GM12801 (cell line): ENCODE results near the gene SMYD5.

Experiments
- TF ChIP-seq, protein P1 (sequence below): IDR thresholded peaks from one replicate; pipeline ENCODE4 v1.5.1; 2011; ENCODE audit warnings: control low read depth; ENCODE audit not compliant: insufficient read length; ENCODE audit errors: extremely low read depth

Gene SMYD5

DNA sequence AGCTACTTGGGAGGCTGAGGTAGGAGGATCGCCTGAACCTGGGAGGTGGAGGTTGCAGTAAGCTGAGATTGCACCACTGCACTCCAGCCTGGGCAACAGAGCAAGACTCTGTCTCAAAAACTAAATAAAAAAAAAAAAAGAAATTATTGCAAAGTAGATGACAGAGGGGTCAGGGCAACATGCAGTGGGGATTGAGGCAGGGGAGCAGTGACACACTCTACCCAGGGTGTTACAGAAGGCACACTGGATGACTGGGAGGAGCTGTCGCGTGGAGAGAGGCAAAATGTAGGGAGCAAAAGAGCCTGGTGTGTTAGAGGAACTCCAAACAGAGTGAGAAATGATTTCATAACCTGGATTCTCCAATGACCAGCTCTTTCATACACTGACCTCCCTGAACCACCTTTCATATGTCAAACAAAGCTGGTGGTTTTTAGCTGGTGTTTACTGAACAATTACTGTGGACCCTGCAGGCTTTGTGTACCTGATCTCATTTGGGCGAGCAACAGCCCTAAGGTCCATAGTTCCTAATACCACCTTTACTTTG lies 48.1 kb downstream of the SMYD5 start:
- TF ChIP-seq, protein P1, sequence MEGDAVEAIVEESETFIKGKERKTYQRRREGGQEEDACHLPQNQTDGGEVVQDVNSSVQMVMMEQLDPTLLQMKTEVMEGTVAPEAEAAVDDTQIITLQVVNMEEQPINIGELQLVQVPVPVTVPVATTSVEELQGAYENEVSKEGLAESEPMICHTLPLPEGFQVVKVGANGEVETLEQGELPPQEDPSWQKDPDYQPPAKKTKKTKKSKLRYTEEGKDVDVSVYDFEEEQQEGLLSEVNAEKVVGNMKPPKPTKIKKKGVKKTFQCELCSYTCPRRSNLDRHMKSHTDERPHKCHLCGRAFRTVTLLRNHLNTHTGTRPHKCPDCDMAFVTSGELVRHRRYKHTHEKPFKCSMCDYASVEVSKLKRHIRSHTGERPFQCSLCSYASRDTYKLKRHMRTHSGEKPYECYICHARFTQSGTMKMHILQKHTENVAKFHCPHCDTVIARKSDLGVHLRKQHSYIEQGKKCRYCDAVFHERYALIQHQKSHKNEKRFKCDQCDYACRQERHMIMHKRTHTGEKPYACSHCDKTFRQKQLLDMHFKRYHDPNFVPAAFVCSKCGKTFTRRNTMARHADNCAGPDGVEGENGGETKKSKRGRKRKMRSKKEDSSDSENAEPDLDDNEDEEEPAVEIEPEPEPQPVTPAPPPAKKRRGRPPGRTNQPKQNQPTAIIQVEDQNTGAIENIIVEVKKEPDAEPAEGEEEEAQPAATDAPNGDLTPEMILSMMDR, result no peak

DNA sequence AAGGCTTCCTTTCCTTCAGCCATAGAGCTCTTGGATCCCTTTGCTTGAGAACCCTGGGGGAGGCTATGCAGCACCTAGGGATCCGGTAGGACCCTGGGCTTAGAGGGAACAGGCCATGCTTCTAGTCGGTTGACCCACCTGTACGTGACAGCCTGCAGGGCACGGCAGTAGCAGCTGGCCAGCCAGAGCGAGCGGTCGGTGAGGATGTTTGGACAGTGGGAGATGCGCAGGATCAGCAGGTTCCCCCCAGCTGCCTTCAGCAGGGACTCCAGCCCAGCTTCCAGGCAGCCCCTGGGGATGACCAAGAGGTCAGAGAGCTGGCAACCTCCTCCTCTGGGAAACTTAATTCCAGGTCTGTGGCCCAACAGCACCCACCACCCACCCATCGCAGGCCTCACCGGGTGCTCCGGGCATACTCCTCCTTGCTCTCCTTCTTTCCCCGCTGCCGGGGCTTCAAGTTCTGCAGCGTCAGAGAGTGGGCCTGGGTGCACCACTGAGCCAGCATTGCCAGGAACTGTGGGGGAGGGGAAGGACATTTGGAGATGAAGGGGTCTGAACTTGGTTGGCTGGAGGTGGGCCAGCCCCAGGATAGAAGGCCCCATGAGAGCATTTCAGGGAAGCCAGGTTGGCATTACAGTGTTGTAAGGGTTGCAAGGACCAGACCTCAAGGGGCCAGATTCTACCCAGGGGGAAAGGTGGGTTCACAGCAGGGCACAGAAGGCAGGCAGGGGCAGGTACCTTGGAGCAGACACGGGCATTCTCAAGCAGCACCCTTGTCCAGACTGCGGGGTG lies 49.7 kb downstream of the SMYD5 start:
- TF ChIP-seq, protein P1, result no peak

DNA sequence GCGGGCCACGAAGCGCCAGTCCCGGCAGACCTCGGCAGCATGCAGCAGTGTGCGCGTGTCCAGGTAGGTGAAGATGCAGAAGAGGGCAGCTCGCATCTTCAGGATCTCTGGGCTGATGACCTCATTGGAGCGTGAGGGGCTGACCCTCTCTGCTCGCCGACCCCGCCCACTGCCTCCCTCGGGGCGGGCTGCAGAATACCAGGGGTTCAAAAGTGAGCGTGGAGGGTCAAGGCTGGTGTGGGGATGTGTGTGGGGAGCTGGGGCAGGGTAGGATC lies 50.2 kb downstream of the SMYD5 start:
- TF ChIP-seq, protein P1, result no peak

DNA sequence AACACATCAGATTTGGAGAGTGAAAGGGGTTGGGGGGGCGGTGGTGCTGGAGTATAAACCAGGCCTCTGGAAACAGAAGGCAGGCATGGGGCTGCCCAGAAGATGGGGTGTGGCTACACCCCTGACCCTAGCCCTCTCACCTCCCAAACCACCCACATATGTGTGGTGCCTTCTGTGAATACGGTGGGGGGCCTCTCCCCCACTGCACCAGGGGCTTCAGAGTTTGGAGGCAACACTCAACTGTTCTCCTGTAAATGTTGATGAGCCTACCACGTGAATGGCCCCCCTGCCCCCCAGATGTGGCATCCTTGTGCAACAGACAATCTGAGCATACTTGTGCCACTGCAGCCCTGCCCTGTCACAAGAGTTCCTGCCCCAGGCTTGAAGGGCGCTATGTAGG lies 50.7 kb downstream of the SMYD5 start:
- TF ChIP-seq, protein P1, result no peak

DNA sequence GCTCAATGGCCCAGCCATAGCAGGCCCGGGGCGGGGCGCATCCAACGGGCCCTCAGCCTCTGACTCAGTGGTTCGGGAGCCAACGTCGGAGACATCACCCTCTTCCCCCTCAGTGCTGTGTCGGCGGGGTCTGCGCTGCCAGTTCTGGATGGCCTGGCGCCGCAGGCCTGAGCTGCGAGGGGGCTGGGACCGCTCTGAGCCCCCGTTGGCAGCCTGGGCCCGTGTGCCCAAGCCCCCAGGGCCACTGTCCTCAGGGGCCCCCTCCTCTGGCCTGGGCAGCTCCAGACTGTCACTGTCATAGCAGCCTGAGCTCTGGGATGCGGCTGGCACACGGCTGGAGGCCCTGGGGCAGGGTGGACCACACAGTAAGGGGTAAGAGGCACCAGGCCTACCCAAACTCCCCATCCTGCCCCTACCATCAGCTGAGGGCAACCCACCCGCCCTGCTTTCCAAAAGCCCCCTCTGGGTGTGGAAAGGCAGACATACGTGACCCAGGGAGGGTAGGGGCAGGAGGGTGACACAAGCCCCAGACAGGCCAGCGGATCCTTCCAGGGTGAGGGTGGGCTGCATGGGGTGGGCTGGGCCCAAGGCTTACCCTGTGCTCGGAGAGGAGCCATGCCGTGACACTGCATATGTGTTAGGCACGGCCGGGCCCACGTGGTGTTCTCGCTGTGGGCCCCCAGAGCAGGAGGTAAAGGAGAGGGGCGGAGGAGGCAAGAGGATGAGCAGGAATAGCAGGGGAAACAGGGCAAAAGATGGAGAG lies 51.4 kb downstream of the SMYD5 start:
- TF ChIP-seq, protein P1, result no peak

DNA sequence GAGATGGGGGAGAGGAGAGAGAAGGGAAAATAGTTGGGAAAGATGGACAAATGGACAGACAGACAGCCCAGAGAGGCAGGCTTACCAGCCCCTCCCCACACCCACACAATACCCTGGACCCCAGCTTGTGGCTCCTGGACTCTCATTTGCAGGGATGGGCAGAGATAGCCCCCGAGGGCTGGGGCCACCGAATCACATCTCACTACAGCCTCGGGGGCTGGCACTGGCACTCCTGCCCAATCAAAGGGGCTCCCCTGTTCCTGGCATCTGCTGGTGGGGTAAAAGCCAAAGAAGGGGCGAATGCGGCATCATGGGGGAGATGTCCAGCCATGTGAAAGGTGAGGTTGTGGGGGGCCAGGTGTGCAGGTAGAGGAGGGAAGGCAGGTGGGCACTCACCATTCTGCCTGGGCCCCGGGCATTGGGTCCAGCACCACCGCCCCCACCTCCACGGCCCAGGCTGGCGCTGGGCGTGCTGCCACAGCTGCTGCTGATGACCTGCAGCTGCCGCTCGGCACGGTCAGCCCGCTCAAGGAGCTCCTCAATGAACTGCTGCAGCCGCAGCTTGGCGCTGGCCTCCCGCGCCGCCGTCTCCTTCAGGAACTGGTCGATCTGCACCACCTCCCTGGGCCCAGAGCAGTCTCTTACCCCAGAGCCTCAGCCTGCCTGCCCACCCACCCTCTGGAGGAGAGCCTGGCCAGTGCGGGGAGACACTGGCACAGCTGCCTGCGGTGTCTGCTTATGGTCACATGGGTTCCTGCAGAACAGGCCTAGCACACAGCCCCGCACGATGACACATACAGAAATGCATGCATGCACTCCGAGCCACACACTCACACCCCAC lies 52.2 kb downstream of the SMYD5 start:
- TF ChIP-seq, protein P1, result no peak

DNA sequence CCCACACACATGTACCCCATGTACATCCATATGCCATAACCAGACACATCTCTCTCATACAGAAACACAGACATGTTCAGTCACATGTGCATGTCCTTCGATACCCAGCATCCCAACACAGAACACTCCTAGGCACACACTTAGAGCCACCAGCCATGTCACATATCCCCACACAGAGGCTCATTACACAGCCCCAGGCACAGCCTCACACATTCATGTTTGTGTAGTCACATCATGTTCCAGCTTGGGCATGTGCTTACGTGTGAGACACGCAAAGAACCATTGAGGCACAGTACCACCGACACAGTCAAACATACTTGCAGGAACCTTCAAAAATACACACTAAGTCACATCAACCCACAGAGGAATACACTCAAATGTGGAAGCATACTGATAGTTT lies 53.0 kb downstream of the SMYD5 start:
- TF ChIP-seq, protein P1, result no peak
